Lung (tissue), 12 donors: ENCODE data around the gene OR2T6. TPM values are rescaled to one million over a fixed set of nuclear protein-coding genes. Genes with fewer than 3 reads are reported as not detected.

ENCODE experiments used
- ATAC-seq: fragments of 200-7000 bp; cut with Tn5 transposase; one replicate; pipeline ENCODE4 v1.9.1; 2020; ENCODE audit warnings: moderate number of reproducible peaks; ENCODE audit not compliant: insufficient read depth, low FRiP score
- DNase-seq, 3 donors: peaks; one replicate each; pipeline ENCODE4 v3.0.0-alpha.2; 2013 to 2017
- H3K27ac ChIP-seq, 2 donors: one replicate each; pipeline ENCODE4 v1.5.1; 2013; ENCODE audit warnings: mild to moderate bottlenecking in 2 of 2, moderate library complexity in 2 of 2, control low read depth in 1 of 2, inconsistent platforms in 1 of 2, low read depth in 1 of 2, low read length in 1 of 2
- H3K27me3 ChIP-seq, 3 donors: one replicate each; pipeline ENCODE4 v1.5.1; 2013; ENCODE audit warnings: low read length in 2 of 3; ENCODE audit not compliant: control insufficient read depth in 3 of 3, insufficient read depth in 3 of 3
- H3K36me3 ChIP-seq, 4 donors: one replicate each; pipeline ENCODE4 v1.5.1; 2013; ENCODE audit warnings: low read length in 4 of 4, mild to moderate bottlenecking in 1 of 4, moderate library complexity in 1 of 4; ENCODE audit not compliant: control insufficient read depth in 4 of 4, insufficient read depth in 4 of 4
- H3K4me1 ChIP-seq, 5 donors: one replicate each; pipeline ENCODE4 v1.5.1; 2013; ENCODE audit warnings: low read length in 5 of 5, mild to moderate bottlenecking in 2 of 5, moderate library complexity in 1 of 5; ENCODE audit not compliant: control insufficient read depth in 5 of 5, insufficient read depth in 5 of 5
- H3K4me3 ChIP-seq: one replicate; pipeline ENCODE4 v1.5.1; 2013; ENCODE audit warnings: mild to moderate bottlenecking, control low read depth, moderate library complexity
- H3K9ac ChIP-seq, 2 donors: one replicate each; pipeline ENCODE4 v1.5.1; 2013; ENCODE audit warnings: low read length in 2 of 2, control low read depth in 1 of 2; ENCODE audit not compliant: insufficient read depth in 1 of 2
- H3K9me3 ChIP-seq, 4 donors: one replicate each; pipeline ENCODE4 v1.5.1; 2013; ENCODE audit warnings: low read length in 3 of 4, mild to moderate bottlenecking in 1 of 4, moderate library complexity in 1 of 4; ENCODE audit not compliant: control insufficient read depth in 4 of 4, insufficient read depth in 3 of 4
- CTCF ChIP-seq: IDR thresholded peaks from 2 replicates; pipeline ENCODE4 v1.5.1; 2012; ENCODE audit warnings: mild to moderate bottlenecking; ENCODE audit errors: control extremely low read depth, extremely low read depth
- WGBS, 2 donors: extraction: QIAGEN DNeasy Blood & Tissue Kit; methylation state at CpG; one replicate each; pipeline ENCODE4 v1.1.7; 2013; 5-methylcytosine and 5-hydroxymethylcytosine counted together
- polyA plus RNA-seq, 2 donors: library from polyadenylated mRNA; stranded (reverse); fragments of 200-250 nt; gene quantifications; one replicate each; pipeline ENCODE4 v1.2.1, GENCODE V29; 2013
- total RNA-seq, 2 donors: library from RNA; depleted of rRNA in 1 of 2; stranded (reverse); fragments of >200 nt in 1 of 2; gene quantifications; one replicate each; pipeline ENCODE4 v1.2.1, GENCODE V29; 2014 to 2021
- donor health status: control.
- donor health status: control.
- donor health status: Bipolar disorder and iron deficiency.
- donor health status: healthy.
- donor health status: DM: yes; HTN: yes; CAD: no.

The OR2T6 gene
- total and polyA plus RNA-seq, 4 donors: not detected

- H3K4me3 ChIP-seq: no peak overlapping the region
- no peak overlapping the region for H3K9ac ChIP-seq
- H3K27ac ChIP-seq: no peak overlapping the region
- 74 to 86% methylated on average over 4 of the region's 4 CpGs for WGBS, 2 donors
- H3K9me3 ChIP-seq: peaks cover 0 to 17% (median 4%) of the 10 kb centered on the region in 4 donors
- no peak for TF ChIP-seq CTCF
- DNase-seq: no peak
- no peaks in the 10 kb centered on the region for H3K27me3 ChIP-seq
- H3K4me1 ChIP-seq: no peaks in the 10 kb centered on the region
- no peaks in the 10 kb centered on the region for H3K36me3 ChIP-seq
- no peak for ATAC-seq
Observed at GRCh38 chr1:248373761-248374160, 1.8 kb upstream of the OR2T6 start.

- no peak for ATAC-seq
Observed at GRCh38 chr1:248376916-248377315, 1.4 kb downstream of the OR2T6 start.

GRCh38 chr1:248380854-248381253 lies 5.3 kb downstream of the OR2T6 start:
- no peaks in the 10 kb centered on the region for H3K27me3 ChIP-seq
- H3K9me3 ChIP-seq: no peaks in the 10 kb centered on the region

More at GRCh38 chr1:248376916-248377315, 1.4 kb downstream of the OR2T6 start:
- TF ChIP-seq CTCF: no peak
- Histone ChIP-seq H3K4me1 (no peaks in the 10 kb centered on the region), H3K9ac (no peak overlapping the region), H3K27ac (no peak overlapping the region), H3K36me3 (no peaks in the 10 kb centered on the region), H3K9me3 (peaks cover 0 to 10% (median 4%) of the 10 kb centered on the region in 4 donors), H3K4me3 (no peak overlapping the region), H3K27me3 (no peaks in the 10 kb centered on the region)
- no peak for DNase-seq
- 30 to 57% methylated on average over 3 of the region's 3 CpGs for WGBS, 2 donors

More at GRCh38 chr1:248380854-248381253, 5.3 kb downstream of the OR2T6 start:
- Histone ChIP-seq H3K36me3 (no peaks in the 10 kb centered on the region), H3K27ac (no peak overlapping the region), H3K4me1 (no peaks in the 10 kb centered on the region), H3K4me3 (no peak overlapping the region), H3K9ac (no peak overlapping the region)
- 90 to 95% methylated on average over 3 of the region's 3 CpGs for WGBS, 2 donors
- no peak for ATAC-seq
- TF ChIP-seq CTCF: no peak
- no peak for DNase-seq
